ENCODE results near the gene RPS14. TPM values are rescaled to one million over a fixed set of nuclear protein-coding genes. Genes with fewer than 3 reads are reported as not detected.

The RPS14 gene
- total RNA-seq, 1 experiment from 2014 or later, result 1,789 TPM

- Histone ChIP-seq H3K27me3 (replicated peaks; ENCODE audit: insufficient read depth, low read depth, low read length, poor library complexity) (no peaks in the 10 kb centered on the region), H3K4me1 (ENCODE audit: insufficient read depth, low read length, poor library complexity, severe bottlenecking) (peaks cover 22% of the 10 kb centered on the region), H3K9me3 (ENCODE audit: low read depth, low read length, poor library complexity, severe bottlenecking) (no peaks in the 10 kb centered on the region), H3K27ac (ENCODE audit: low read depth, low read length, poor library complexity, severe bottlenecking) (no peak overlapping the region), H3K36me3 (ENCODE audit: insufficient read depth, low read length, poor library complexity, severe bottlenecking) (no peaks in the 10 kb centered on the region), H3K4me3 (ENCODE audit: low read depth, low read length, poor library complexity, severe bottlenecking) (no peak overlapping the region)
- DNase-seq (ENCODE audit: low spot score), result no peak
- intact Hi-C loops (cut with micrococcal nuclease; ENCODE audit: unreplicated experiment), result no loop called here
- no peak for TF ChIP-seq EZH2 (IDR thresholded peaks at IDR 0.05; ENCODE audit: borderline replicate concordance, low read depth, low read length, poor library complexity, severe bottlenecking)
- TF ChIP-seq CTCF (conservative IDR thresholded peaks at IDR 0.05; ENCODE audit: low read depth, low read length), result no peak
- CTCF ChIA-PET, result no interaction called here
- BruUV-seq (replicated peaks), result no TSS peak
- POLR2A ChIA-PET (ENCODE audit: low non-redundant PET), result no interaction called here
Observed at GRCh38 chr5:150496098-150496497, 46.6 kb upstream of the RPS14 start.

GRCh38 chr5:150492621-150493020, 43.1 kb upstream of the RPS14 start:
- DNase-seq (ENCODE audit: low spot score), result no peak
- no peaks in the 10 kb centered on the region for H3K9me3 ChIP-seq (ENCODE audit: low read depth, low read length, poor library complexity, severe bottlenecking)
- no peaks in the 10 kb centered on the region for H3K36me3 ChIP-seq (ENCODE audit: insufficient read depth, low read length, poor library complexity, severe bottlenecking)
- H3K4me1 ChIP-seq (ENCODE audit: insufficient read depth, low read length, poor library complexity, severe bottlenecking), result peaks cover 41% of the 10 kb centered on the region
- no peak overlapping the region for H3K4me3 ChIP-seq (ENCODE audit: low read depth, low read length, poor library complexity, severe bottlenecking)
- ChIA-PET CTCF (no interaction called here), POLR2A (ENCODE audit: low non-redundant PET) (no interaction called here)
- TF ChIP-seq EZH2 (IDR thresholded peaks at IDR 0.05; ENCODE audit: borderline replicate concordance, low read depth, low read length, poor library complexity, severe bottlenecking) (no peak), CTCF (conservative IDR thresholded peaks at IDR 0.05; ENCODE audit: low read depth, low read length) (no peak)
- H3K27ac ChIP-seq (ENCODE audit: low read depth, low read length, poor library complexity, severe bottlenecking), result no peak overlapping the region
- no TSS peak for BruUV-seq (replicated peaks)
- intact Hi-C loops (cut with micrococcal nuclease; ENCODE audit: unreplicated experiment), result no loop called here
- no peaks in the 10 kb centered on the region for H3K27me3 ChIP-seq (replicated peaks; ENCODE audit: insufficient read depth, low read depth, low read length, poor library complexity)

- ChIA-PET CTCF (no interaction called here), POLR2A (ENCODE audit: low non-redundant PET) (no interaction called here)
- H3K27ac ChIP-seq (ENCODE audit: low read depth, low read length, poor library complexity, severe bottlenecking), result peak overlapping the region; percentile 16
- H3K27me3 ChIP-seq (replicated peaks; ENCODE audit: insufficient read depth, low read depth, low read length, poor library complexity), result no peaks in the 10 kb centered on the region
- TF ChIP-seq EZH2 (IDR thresholded peaks at IDR 0.05; ENCODE audit: borderline replicate concordance, low read depth, low read length, poor library complexity, severe bottlenecking) (no peak), CTCF (conservative IDR thresholded peaks at IDR 0.05; ENCODE audit: low read depth, low read length) (no peak)
- BruUV-seq (replicated peaks), result no TSS peak
- no peaks in the 10 kb centered on the region for H3K9me3 ChIP-seq (ENCODE audit: low read depth, low read length, poor library complexity, severe bottlenecking)
- no peak overlapping the region for H3K4me3 ChIP-seq (ENCODE audit: low read depth, low read length, poor library complexity, severe bottlenecking)
- H3K4me1 ChIP-seq (ENCODE audit: insufficient read depth, low read length, poor library complexity, severe bottlenecking), result peaks cover 40% of the 10 kb centered on the region
- intact Hi-C loops (cut with micrococcal nuclease; ENCODE audit: unreplicated experiment), result no loop called here
- no peaks in the 10 kb centered on the region for H3K36me3 ChIP-seq (ENCODE audit: insufficient read depth, low read length, poor library complexity, severe bottlenecking)
- DNase-seq (ENCODE audit: low spot score), result no peak
Observed at GRCh38 chr5:150491876-150492275, 42.3 kb upstream of the RPS14 start.
